HEK293 (cell line): ENCODE measurements around the gene BUD23.
A peak's percentile ranks its signal among the peaks of the same experiment; 100 is the strongest.

Source experiments
- CTCF ChIA-PET: fragments of 350-600 bp; formaldehyde crosslinking; extraction: SDS; loops from one replicate; lab custom pipeline; 2021; ENCODE audit warnings: antibody characterized with exemption; lab: Yijun Ruan, JAX
- POLR2A ChIA-PET: fragments of 300-600 bp; formaldehyde crosslinking; extraction: SDS; loops from one replicate; lab custom pipeline; 2020; ENCODE audit warnings: antibody characterized with exemption, inconsistent platforms; lab: Yijun Ruan, JAX
- H3K27ac ChIP-seq: fragments of 200-500 bp; sonication (Bioruptor generic); 2 replicates; pipeline ENCODE4 v1.5.1; 2014; ENCODE audit warnings: low read depth, low read length, control low read depth, inconsistent platforms; ENCODE audit errors: extremely low read depth
- H3K36me3 ChIP-seq, 2 experiments: fragments of 200-500 bp in 1 of 2; sonication (Bioruptor generic) in 1 of 2; 1 replicate in 1 of 2; 2 replicates in 1 of 2; pipeline ENCODE4 v1.5.1; 2014 to 2017; ENCODE audit warnings: inconsistent platforms in 2 of 2, low read length in 2 of 2; ENCODE audit not compliant: control insufficient read depth in 2 of 2, insufficient read depth in 1 of 2
- H3K4me1 ChIP-seq: fragments of 200-500 bp; sonication (Bioruptor generic); 2 replicates; pipeline ENCODE4 v1.5.1; 2014; ENCODE audit warnings: mild to moderate bottlenecking, low read length, inconsistent platforms; ENCODE audit not compliant: control insufficient read depth, insufficient read depth
- H3K4me3 ChIP-seq: 2 replicates; pipeline ENCODE4 v1.5.1; 2011; ENCODE audit warnings: low read depth, mild to moderate bottlenecking, control low read depth, low read length, moderate library complexity
- H3K9me3 ChIP-seq: fragments of 200-500 bp; sonication (Bioruptor generic); 2 replicates; pipeline ENCODE4 v1.5.1; 2014; ENCODE audit warnings: low read depth, low read length, inconsistent platforms; ENCODE audit not compliant: control insufficient read depth, insufficient read depth
- BCL11B ChIP-seq: fragments of 450-650 bp; formaldehyde crosslinking; IDR thresholded peaks from 2 replicates; pipeline ENCODE4 v1.5.1; 2016; ENCODE audit warnings: low read depth, missing biosample characterization, missing genetic modification characterization
- GLIS1 ChIP-seq: fragments of 450-650 bp; formaldehyde crosslinking; IDR thresholded peaks from 2 replicates; pipeline ENCODE4 v1.5.1; 2016; ENCODE audit warnings: missing biosample characterization, missing genetic modification characterization
- GLIS2 ChIP-seq: fragments of 450-650 bp; formaldehyde crosslinking; IDR thresholded peaks from 2 replicates; pipeline ENCODE4 v1.5.1; 2016; ENCODE audit warnings: missing biosample characterization, missing genetic modification characterization
- IKZF3 ChIP-seq: fragments of 450-650 bp; IDR thresholded peaks from 2 replicates; pipeline ENCODE4 v1.5.0; 2018; ENCODE audit warnings: missing biosample characterization, mild to moderate bottlenecking, missing genetic modification characterization, moderate library complexity
- KLF10 ChIP-seq: fragments of 450-650 bp; IDR thresholded peaks from 2 replicates; pipeline ENCODE4 v1.5.1; 2018; ENCODE audit warnings: missing biosample characterization, mild to moderate bottlenecking, missing genetic modification characterization
- KLF17 ChIP-seq: fragments of 450-650 bp; formaldehyde crosslinking; IDR thresholded peaks from 2 replicates; pipeline ENCODE4 v1.5.1; 2016; ENCODE audit warnings: missing biosample characterization, missing genetic modification characterization
- PRDM2 ChIP-seq: fragments of 450-650 bp; formaldehyde crosslinking; IDR thresholded peaks from 2 replicates; pipeline ENCODE4 v1.5.1; 2016; ENCODE audit warnings: missing biosample characterization, missing genetic modification characterization, borderline replicate concordance
- SP2 ChIP-seq: fragments of 450-650 bp; formaldehyde crosslinking; IDR thresholded peaks from 2 replicates; pipeline ENCODE4 v1.5.1; 2016; ENCODE audit warnings: missing biosample characterization, missing genetic modification characterization
- ZBTB48 ChIP-seq: fragments of 450-650 bp; formaldehyde crosslinking; IDR thresholded peaks from 2 replicates; pipeline ENCODE4 v1.5.1; 2016; ENCODE audit warnings: missing biosample characterization, missing genetic modification characterization
- ZBTB6 ChIP-seq: fragments of 450-650 bp; formaldehyde crosslinking; IDR thresholded peaks from 2 replicates; pipeline ENCODE4 v1.5.1; 2017; ENCODE audit warnings: missing biosample characterization, missing genetic modification characterization
- ZIC2 ChIP-seq: fragments of 450-650 bp; formaldehyde crosslinking; IDR thresholded peaks from 2 replicates; pipeline ENCODE4 v1.5.1; 2016; ENCODE audit warnings: missing biosample characterization, missing genetic modification characterization
- ZNF132 ChIP-seq: fragments of 450-650 bp; formaldehyde crosslinking; IDR thresholded peaks from 2 replicates; pipeline ENCODE4 v1.5.1; 2017; ENCODE audit warnings: missing biosample characterization, missing genetic modification characterization, borderline replicate concordance
- ZNF133 ChIP-seq: fragments of 450-650 bp; formaldehyde crosslinking; IDR thresholded peaks from 2 replicates; pipeline ENCODE4 v1.5.1; 2016; ENCODE audit warnings: missing biosample characterization, missing genetic modification characterization
- ZNF146 ChIP-seq: fragments of 450-650 bp; formaldehyde crosslinking; IDR thresholded peaks from 2 replicates; pipeline ENCODE4 v1.5.1; 2016; ENCODE audit warnings: missing biosample characterization, missing genetic modification characterization
- ZNF302 ChIP-seq: fragments of 450-650 bp; formaldehyde crosslinking; IDR thresholded peaks from 2 replicates; pipeline ENCODE4 v1.5.1; 2016; ENCODE audit warnings: missing biosample characterization, missing genetic modification characterization, low read depth
- ZNF341 ChIP-seq: fragments of 450-650 bp; formaldehyde crosslinking; IDR thresholded peaks from 2 replicates; pipeline ENCODE4; 2016; ENCODE audit warnings: low read depth, missing biosample characterization, missing genetic modification characterization
- ZNF701 ChIP-seq: fragments of 450-650 bp; formaldehyde crosslinking; IDR thresholded peaks from 2 replicates; pipeline ENCODE4 v1.5.1; 2016; ENCODE audit warnings: missing biosample characterization, missing genetic modification characterization
- ZNF747 ChIP-seq: fragments of 450-650 bp; formaldehyde crosslinking; IDR thresholded peaks from 2 replicates; pipeline ENCODE4 v1.5.1; 2016; ENCODE audit warnings: missing biosample characterization, missing genetic modification characterization
- ZNF777 ChIP-seq: fragments of 450-650 bp; formaldehyde crosslinking; IDR thresholded peaks from 2 replicates; pipeline ENCODE4 v1.5.1; 2017; ENCODE audit warnings: missing biosample characterization, missing genetic modification characterization, borderline replicate concordance
- TF ChIP-seq, protein P1 (sequence below): fragments of 450-650 bp; formaldehyde crosslinking; IDR thresholded peaks from 2 replicates; pipeline ENCODE4 v1.5.1; 2016; ENCODE audit warnings: missing biosample characterization, missing genetic modification characterization
- TF ChIP-seq, protein P2 (sequence below): fragments of 450-650 bp; formaldehyde crosslinking; IDR thresholded peaks from 2 replicates; pipeline ENCODE4 v1.5.1; 2016; ENCODE audit warnings: missing biosample characterization, missing genetic modification characterization

Gene BUD23

GRCh38 chr7:73703757-73704639, 20.6 kb downstream of the BUD23 start (continued):
- no peak for TF ChIP-seq IKZF3 (tag by site-specific recombination)
- no peak for TF ChIP-seq KLF17
- TF ChIP-seq, protein P1, sequence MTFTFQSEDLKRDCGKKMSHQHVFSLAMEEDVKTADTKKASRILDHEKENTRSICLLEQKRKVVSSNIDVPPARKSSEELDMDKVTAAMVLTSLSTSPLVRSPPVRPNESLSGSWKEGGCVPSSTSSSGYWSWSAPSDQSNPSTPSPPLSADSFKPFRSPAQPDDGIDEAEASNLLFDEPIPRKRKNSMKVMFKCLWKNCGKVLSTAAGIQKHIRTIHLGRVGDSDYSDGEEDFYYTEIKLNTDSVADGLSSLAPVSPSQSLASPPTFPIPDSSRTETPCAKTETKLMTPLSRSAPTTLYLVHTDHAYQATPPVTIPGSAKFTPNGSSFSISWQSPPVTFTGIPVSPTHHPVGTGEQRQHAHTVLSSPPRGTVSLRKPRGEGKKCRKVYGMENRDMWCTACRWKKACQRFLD (tag by site-specific recombination), result no peak
- TF ChIP-seq, all 188 proteins: peak for 0

DNA sequence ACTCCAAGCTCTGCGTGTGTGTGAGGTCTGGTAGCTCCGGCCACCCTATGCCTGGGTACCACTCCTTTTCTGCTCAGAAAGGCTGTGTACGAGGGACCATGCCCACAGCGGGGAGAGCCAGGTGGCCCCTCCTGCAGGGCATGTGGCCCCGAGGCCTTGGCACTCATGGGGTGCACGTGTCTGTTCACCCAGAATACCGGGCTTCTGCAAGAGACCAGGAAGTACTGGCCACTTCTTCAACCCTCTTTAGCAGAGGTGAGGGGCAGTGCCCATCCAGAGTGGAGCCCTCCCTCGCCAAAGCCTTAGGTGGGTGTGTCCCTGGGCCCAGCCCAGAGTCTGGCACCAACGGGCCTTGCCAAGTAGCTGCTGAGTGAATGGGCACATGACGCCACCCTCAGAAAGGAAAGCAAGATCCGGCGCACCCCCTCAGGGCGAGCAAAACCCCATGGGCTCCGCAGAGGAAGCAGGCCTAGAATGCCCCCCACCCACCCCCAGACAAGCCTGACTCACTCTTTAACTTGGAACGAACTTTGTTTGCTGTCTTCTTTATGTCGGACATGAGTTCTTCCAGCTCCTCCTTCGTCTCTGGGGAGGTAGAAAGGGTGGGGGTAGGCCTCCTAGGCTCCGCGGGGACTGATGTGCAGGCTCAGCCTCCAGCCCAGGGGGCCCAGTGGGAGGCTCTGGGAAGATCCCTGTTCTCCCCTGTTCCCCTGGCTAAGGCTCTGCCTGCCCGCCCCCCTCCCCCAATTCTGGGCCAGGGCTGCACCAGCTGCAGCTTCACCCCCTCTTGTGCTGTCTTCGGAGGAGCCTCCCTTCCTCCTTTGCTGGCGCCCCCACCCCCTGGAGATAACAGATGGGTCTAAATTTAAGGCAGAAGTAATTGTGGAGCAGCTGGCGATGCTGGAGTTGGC, 21.5 kb downstream of the BUD23 start:
- TF ChIP-seq GLIS1 (tag by site-specific recombination) (peak; percentile 95), BCL11B (tag by site-specific recombination) (no peak), ZBTB48 (no peak), GLIS2 (tag by site-specific recombination) (0 out of 2 replicates have a peak, but pooled peaks have one; percentile 14), ZIC2 (tag by site-specific recombination) (peak; percentile 64), ZNF132 (no peak)
- TF ChIP-seq, protein P2, sequence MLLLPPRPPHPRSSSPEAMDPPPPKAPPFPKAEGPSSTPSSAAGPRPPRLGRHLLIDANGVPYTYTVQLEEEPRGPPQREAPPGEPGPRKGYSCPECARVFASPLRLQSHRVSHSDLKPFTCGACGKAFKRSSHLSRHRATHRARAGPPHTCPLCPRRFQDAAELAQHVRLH (tag by site-specific recombination), result no peak
- TF ChIP-seq, all 188 proteins: peak for 3
- Histone ChIP-seq H3K4me3 (no peak overlapping the region), H3K4me1 (no peaks in the 10 kb centered on the region), H3K9me3 (no peaks in the 10 kb centered on the region), H3K36me3 (peaks cover 0 to 36% of the 10 kb centered on the region in 2 experiments; a peak in 2 of 3 replicates), H3K27ac (no peak overlapping the region)
- CTCF ChIA-PET, result interaction anchor here (0.6 to 0.7 kb wide), 3 partner anchors 87 to 200 kb away, joined by 3 to 5 read pairs (median 3); no protein-coding TSS in a partner anchor
- POLR2A ChIA-PET, result interaction anchor here (0.6 kb wide), 1 partner anchor 11 kb away, joined by 3 read pairs; no protein-coding TSS in a partner anchor

GRCh38 chr7:73705551-73705920, 22.1 kb downstream of the BUD23 start:
- Histone ChIP-seq H3K9me3 (no peaks in the 10 kb centered on the region), H3K4me3 (no peak overlapping the region), H3K4me1 (no peaks in the 10 kb centered on the region), H3K36me3 (peaks cover 0 to 33% of the 10 kb centered on the region in 2 experiments; a peak in 2 of 3 replicates), H3K27ac (no peak overlapping the region)
- CTCF ChIA-PET, result interaction anchor here (0.6 to 0.7 kb wide), 2 partner anchors 88 to 200 kb away, joined by 3 to 5 read pairs; no protein-coding TSS in a partner anchor
- POLR2A ChIA-PET, result no interaction called here
- no peak for TF ChIP-seq ZNF747 (tag by site-specific recombination)
- no peak for TF ChIP-seq ZBTB6
- no peak for TF ChIP-seq KLF10 (tag by site-specific recombination)
- no peak for TF ChIP-seq ZNF133
- no peak for TF ChIP-seq ZNF701 (tag by site-specific recombination)
- no peak for TF ChIP-seq ZNF146 (tag by site-specific recombination)
- TF ChIP-seq PRDM2 (tag by site-specific recombination), result no peak
- TF ChIP-seq GLIS1 (tag by site-specific recombination), result peak; percentile 6; the same call in 1 of the 2 replicates
- TF ChIP-seq ZNF302 (tag by site-specific recombination), result no peak
- peak; percentile 39; the same call in 1 of the 2 replicates for TF ChIP-seq ZNF341
- no peak for TF ChIP-seq SP2
- TF ChIP-seq ZNF777 (tag by site-specific recombination), result no peak
